Mucosa of rectum (tissue), 2 donors: ENCODE measurements around the gene RIIAD1.

Experiments used
- H3K27ac ChIP-seq, 2 donors: one replicate each; pipeline ENCODE4 v1.7.0; 2013; ENCODE audit warnings: inconsistent platforms in 2 of 2, low read depth in 2 of 2, low read length in 2 of 2
- H3K27me3 ChIP-seq, 2 donors: one replicate each; pipeline ENCODE4 v1.7.0; 2013; ENCODE audit warnings: low read length in 2 of 2; ENCODE audit not compliant: control insufficient read depth in 2 of 2, insufficient read depth in 2 of 2
- H3K36me3 ChIP-seq, 2 donors: one replicate each; pipeline ENCODE4 v1.7.0; 2013; ENCODE audit warnings: low read length in 2 of 2; ENCODE audit not compliant: control insufficient read depth in 2 of 2, insufficient read depth in 2 of 2
- H3K4me1 ChIP-seq, 2 donors: one replicate each; pipeline ENCODE4 v1.7.0; 2013; ENCODE audit warnings: low read length in 2 of 2, mild to moderate bottlenecking in 1 of 2; ENCODE audit not compliant: control insufficient read depth in 2 of 2, insufficient read depth in 2 of 2
- H3K4me3 ChIP-seq, 2 donors: one replicate each; pipeline ENCODE4 v1.7.0; 2013; ENCODE audit warnings: low read length in 2 of 2
- H3K9ac ChIP-seq, 2 donors: one replicate each; pipeline ENCODE4 v1.7.0; 2013; ENCODE audit warnings: low read length in 2 of 2, low read depth in 1 of 2, mild to moderate bottlenecking in 1 of 2
- H3K9me3 ChIP-seq, 2 donors: one replicate each; pipeline ENCODE4 v1.7.0; 2013; ENCODE audit warnings: low read length in 2 of 2; ENCODE audit not compliant: control insufficient read depth in 2 of 2
- donor health status: healthy.
- donor health status: Normal muscosa, but diverticular disease.

The RIIAD1 gene

DNA sequence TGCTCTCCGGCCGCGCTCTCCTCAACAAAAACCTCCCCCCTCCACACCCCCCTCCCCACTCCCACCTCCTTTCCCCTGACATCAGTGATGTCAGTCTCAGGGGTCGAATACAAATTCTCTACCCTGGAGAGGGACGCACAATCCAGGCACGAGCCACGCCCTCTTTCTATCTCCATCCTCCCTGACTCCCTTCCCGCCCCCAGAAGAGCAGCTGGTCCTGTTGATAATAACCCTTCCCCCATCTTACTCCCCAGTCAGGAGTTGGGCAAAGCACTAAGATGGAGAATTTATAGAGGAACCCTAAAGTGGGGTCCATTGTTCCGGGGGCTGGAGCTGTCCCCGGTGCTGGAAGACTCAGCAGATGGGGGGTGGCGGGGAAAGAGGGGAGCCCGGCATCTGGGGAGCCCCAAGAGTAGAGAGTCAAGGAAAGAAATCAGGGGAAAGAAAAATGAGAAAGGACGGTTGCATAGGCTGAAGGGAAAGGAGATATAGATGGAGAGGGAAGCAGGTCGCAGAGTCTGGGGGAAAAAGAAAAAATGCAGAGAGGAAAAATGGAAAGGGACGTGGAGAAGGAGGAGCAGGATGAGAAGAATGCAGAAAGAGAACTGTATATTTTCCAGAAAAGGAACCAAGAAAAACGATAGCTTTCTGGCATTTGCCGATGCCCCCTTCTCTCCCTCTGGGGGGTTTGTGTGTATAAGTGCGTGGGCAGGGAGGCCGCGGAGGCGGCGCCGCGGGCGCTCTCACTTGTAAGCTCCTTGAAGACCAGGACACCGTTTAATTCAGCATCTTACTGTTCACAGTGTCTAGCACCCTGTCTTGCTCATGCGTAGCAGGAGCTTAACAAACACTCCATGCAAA lies 4.3 kb upstream of the RIIAD1 start, which contains the start of gene CELF3:
Gene CELF3, minus strand, starts transcription at position 33 of the 861 bp plus-strand sequence. CDS start 783 bp downstream, outside the sequence.
- Histone ChIP-seq H3K27me3 (no peaks in the 10 kb centered on the region), H3K9me3 (no peaks in the 10 kb centered on the region), H3K4me1 (peaks cover 28 to 33% of the 10 kb centered on the region in 2 donors), H3K27ac (no peak within 1 kb of the TSS), H3K36me3 (no peaks in the 10 kb centered on the region), H3K4me3 (no peak within 1 kb of the TSS), H3K9ac (no peak within 1 kb of the TSS)

DNA sequence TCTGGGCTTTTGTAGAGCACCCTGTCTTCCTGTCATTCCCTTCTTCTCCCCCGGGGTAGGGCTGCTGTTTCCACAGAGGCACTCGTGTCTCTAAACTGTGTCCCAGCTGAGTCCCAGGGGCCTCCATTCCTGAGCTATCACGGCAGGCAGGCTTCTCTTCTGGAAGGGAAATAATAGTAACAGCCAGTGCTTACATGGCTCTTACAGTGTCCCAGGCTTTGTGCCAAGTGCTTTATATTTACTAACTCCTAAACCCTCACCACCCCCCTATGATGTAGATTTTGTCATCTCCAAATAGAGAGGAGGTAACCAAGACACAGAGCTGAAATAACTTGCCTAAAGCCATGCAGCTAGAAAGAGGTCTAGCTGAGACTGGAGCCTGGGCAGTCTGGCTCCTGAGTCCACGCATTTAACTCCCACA lies 3.3 kb upstream of the RIIAD1 start:
- H3K36me3 ChIP-seq = no peaks in the 10 kb centered on the region
- H3K4me3 ChIP-seq = no peak overlapping the region
- peaks cover 20 to 23% of the 10 kb centered on the region in 2 donors for H3K4me1 ChIP-seq
- no peak overlapping the region for H3K27ac ChIP-seq
- no peaks in the 10 kb centered on the region for H3K9me3 ChIP-seq
- no peak overlapping the region for H3K9ac ChIP-seq
- no peaks in the 10 kb centered on the region for H3K27me3 ChIP-seq

DNA sequence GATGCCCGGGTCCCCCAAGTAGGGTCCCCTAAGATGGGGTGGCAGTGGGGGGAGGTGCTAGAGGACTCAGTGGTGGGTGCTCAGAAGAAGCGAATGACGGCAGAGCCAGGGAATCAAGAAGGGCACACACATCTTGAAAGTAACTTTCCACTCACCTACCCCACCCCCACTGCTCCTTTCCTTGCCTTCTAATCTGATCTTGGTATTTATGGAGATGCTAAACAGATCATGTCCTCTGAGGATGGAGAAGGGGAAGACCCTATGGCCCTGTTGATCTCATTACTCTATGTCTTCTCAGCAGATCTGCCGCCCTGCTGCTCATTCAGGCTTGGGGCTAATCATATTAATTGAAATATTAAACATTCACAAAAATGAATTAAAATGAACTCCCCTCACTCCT lies 2.7 kb upstream of the RIIAD1 start:
- Histone ChIP-seq H3K27me3 (no peaks in the 10 kb centered on the region), H3K36me3 (no peaks in the 10 kb centered on the region), H3K4me3 (no peak overlapping the region), H3K4me1 (peaks cover 16% of the 10 kb centered on the region in 2 donors), H3K27ac (no peak overlapping the region), H3K9ac (no peak overlapping the region), H3K9me3 (no peaks in the 10 kb centered on the region)

DNA sequence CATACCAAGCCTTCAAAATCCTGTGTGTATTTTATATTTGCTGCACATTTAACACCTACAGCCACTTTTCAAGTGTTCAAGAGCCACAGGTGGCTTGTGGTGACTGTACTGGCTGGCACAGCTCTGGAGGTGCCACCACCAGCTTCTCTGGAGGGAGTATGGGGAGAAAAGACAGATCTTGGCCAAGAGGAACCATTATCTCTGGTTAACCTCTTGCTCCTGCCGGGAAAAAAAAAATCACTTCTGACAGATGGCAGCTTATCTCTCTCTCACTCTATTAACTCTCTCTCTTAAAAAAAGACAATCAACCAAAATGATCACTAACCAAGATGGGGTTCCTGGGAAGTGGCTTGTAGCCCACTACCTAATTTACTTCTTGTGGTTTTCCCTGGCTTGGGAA lies 1.2 kb upstream of the RIIAD1 start:
- Histone ChIP-seq H3K27ac (peak overlapping the region; percentile 24 to 74), H3K4me3 (peak overlapping the region in 1 of 2 donors; percentile 60), H3K9me3 (no peaks in the 10 kb centered on the region), H3K4me1 (peaks cover 16 to 21% of the 10 kb centered on the region in 2 donors), H3K36me3 (no peaks in the 10 kb centered on the region), H3K9ac (peak overlapping the region; percentile 21 to 54), H3K27me3 (no peaks in the 10 kb centered on the region)

DNA sequence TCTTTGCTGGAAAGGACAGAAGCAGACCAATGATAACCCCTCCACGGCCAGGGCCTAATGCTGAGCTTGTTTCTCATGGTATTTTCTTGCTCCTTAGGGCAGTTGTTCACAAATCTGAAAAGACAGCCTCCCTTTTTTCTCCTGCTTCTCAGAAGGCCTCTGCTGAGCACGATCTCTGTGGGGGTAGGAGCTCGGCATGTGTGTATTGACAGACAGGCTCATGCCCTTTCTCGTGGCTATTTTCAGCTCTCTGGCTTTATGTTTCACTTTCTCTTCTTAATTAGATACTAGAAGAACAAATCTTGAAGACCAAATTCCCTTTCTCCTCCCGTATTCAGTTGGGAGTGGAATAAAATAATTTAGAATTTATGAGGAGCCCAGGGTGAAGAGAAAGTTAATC lies 768 bp upstream of the RIIAD1 start:
- Histone ChIP-seq H3K9me3 (no peaks in the 10 kb centered on the region), H3K4me3 (peak overlapping the region; percentile 60 to 61), H3K9ac (peak overlapping the region; percentile 21 to 54), H3K27me3 (no peaks in the 10 kb centered on the region), H3K36me3 (no peaks in the 10 kb centered on the region), H3K4me1 (peaks cover 16 to 21% of the 10 kb centered on the region in 2 donors), H3K27ac (peak overlapping the region; percentile 24 to 74)

DNA sequence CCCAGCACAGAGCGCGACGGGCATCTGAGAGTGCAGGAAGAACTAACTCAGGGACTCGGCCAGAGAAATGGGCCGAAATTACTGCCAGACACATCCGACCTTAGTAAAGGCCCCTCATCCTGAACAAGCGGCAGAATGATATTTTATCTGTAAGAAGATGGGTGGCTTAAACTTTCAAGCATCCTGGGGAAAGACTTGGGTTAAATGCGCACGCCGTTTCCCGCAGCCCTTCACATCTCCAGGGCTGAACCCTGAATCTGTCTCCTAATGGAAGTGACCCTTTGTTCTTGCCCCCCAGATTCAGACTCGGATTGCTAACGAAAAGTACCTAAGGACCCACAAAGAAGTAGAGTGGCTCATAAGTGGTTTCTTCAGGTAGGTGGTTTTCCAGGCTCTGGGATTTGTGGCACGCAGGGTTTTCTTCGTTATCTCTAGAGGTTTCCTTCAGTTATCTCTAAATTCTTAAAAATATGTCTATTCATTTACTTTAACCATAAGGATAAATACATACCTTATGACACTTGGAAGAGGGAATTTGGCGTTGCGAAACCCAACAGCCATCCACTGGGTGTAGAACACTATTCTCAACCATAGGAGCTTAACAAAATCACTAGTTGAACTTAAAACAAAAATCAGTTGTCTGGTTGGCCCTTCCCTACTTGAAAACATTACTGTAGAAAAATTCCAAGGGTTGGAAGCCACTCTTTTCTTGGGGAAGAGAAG lies 627 bp downstream of the RIIAD1 start:
- Histone ChIP-seq H3K4me3 (peak overlapping the region; percentile 37 to 61), H3K27ac (no peak overlapping the region), H3K36me3 (no peaks in the 10 kb centered on the region), H3K9ac (peak overlapping the region in 1 of 2 donors; percentile 36), H3K4me1 (peaks cover 22 to 31% of the 10 kb centered on the region in 2 donors), H3K9me3 (no peaks in the 10 kb centered on the region), H3K27me3 (no peaks in the 10 kb centered on the region)

DNA sequence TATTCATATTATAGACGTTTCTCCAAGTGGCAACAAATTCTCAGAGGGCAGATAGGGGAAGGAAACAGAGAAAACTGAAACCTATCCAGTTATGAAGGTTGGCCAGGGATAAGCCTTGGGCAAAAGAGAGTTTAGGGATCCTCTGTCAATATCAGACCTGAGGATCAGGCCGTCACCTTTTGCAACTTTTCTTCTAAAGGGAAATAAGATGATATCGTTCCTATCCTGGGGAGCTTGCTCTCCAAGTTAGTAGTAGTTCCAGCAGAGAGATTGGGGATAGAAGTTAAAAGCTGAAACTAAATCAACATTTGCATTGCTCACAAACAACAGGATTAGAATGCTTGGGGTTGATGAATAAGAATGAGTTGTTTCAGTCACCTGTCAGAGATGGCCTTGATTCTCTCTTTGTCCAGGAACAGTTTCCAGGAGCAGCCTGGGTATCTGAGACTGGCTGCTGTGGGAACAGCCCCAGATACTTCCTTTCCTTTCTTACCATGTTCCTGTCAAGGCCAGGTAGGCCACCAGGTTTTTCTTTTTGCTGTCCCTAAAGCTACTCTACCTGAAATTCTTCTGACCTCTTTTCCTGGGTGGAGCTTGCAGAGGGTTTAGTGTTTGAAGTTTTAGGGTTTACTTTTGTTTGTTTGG lies 2.5 kb downstream of the RIIAD1 start:
- peaks cover 27 to 41% of the 10 kb centered on the region in 2 donors for H3K4me1 ChIP-seq
- H3K27me3 ChIP-seq = no peaks in the 10 kb centered on the region
- no peaks in the 10 kb centered on the region for H3K36me3 ChIP-seq
- no peak overlapping the region for H3K27ac ChIP-seq
- no peaks in the 10 kb centered on the region for H3K9me3 ChIP-seq
- H3K4me3 ChIP-seq = no peak overlapping the region
- no peak overlapping the region for H3K9ac ChIP-seq

DNA sequence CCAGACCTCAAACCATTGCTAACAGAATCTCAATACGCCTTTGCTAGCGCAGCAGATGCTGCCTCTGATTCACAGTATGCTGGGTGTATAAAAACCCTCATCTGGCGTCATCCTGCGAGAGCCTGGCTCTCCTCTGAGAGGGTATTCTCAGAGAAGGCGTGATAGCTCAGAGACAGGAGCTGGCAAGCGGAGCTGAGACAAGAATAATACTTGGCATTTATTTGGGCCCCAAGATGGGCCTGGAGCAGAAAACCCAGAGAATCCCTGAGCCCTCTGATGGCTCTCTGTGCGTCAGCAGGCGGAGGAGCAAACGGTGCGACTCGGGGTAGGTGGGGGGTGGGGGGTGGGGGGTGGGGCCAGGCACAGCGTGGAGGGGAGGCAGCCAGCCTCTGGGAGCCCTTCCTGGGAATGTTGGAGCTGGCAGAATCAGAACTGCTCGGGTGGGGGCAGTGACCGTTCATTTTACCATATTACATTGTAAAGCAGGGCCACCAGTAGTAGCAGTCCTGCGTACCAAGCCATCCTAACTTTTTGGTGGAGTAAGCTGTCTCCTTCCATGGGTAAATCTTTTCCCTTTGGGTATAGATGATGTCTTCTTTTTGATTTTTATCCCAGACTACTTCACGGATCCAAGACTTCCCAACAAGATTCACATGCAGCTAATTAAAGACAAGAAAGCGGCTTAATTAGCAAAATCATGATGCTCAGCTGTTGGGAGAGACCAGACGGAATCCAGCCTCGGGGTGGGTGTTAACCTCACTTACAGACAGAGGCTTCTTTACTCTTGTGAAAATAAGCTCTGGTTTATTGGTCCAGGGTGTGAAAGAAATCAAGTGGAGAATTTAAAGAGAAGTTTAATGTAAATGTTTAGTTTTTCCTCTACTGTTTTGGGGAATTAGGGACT lies 7.1 kb downstream of the RIIAD1 start:
- no peaks in the 10 kb centered on the region for H3K36me3 ChIP-seq
- H3K9ac ChIP-seq = no peak overlapping the region
- no peaks in the 10 kb centered on the region for H3K9me3 ChIP-seq
- H3K4me3 ChIP-seq = no peak overlapping the region
- H3K27me3 ChIP-seq = peaks cover 0 to 3% of the 10 kb centered on the region in 2 donors
- peaks cover 24 to 34% of the 10 kb centered on the region in 2 donors for H3K4me1 ChIP-seq
- no peak overlapping the region for H3K27ac ChIP-seq

DNA sequence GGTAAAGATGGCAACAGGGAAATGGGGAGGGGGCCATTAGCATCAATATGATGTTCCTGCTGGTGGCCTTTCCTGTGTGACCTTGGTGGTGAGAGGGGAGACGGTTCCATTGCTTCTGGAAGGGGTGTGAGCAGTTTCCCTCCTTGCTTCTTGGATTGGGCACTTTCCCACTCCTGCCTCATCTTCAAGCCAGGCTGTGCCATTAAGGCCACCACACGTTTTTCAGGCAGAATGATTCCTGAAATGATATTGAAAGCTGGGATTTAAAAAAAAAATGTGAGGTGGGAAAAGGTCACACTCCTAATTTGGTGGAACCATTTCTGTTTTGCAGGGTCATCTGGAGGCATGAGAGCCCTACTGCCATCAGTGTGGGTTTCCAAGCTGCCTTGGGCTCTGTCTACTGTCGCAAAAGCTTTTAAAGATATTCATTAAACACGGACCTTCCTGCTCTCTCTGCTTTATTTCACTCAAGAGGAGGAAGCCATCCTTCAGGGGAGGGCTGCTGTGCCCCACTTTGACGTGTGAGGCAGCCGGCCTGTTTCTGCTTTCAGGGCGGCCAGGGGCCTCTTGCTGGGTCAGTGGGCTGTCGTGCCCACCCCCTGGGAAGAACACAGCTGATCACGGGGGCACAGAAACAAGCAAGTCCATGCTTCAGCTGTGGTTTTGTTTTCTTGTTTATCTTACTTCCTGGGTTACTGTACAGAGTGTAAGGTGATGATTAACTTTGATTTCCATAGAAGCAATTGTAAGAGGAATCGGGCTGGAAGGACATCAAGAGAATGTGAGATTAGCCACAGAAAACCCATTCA lies 8.0 kb downstream of the RIIAD1 start:
- Histone ChIP-seq H3K4me1 (peaks cover 24 to 30% of the 10 kb centered on the region in 2 donors), H3K27ac (peak overlapping the region; percentile 47 to 49), H3K9me3 (no peaks in the 10 kb centered on the region), H3K36me3 (no peaks in the 10 kb centered on the region), H3K4me3 (peak overlapping the region in 1 of 2 donors; percentile 49), H3K9ac (peak overlapping the region in 1 of 2 donors; percentile 22), H3K27me3 (peaks cover 0 to 3% of the 10 kb centered on the region in 2 donors)
